Kidney (tissue), 14 donors: Measurements from ENCODE around the gene GRSF1. TPM values are rescaled to one million over a fixed set of nuclear protein-coding genes. Genes with fewer than 3 reads are reported as not detected.

Experiments
- DNase-seq, 5 donors: peaks; one replicate each; pipeline ENCODE4 v3.0.0-alpha.2; 2013 to 2020
- FAIRE-seq: peaks from 2 replicates; lab custom pipeline; 2012; peaks lifted over from hg19 to GRCh38; lab: Jason Lieb, UNC
- H3K27ac ChIP-seq, 2 donors: one replicate each; pipeline ENCODE4 v1.7.0; 2013; ENCODE audit warnings: low read depth in 2 of 2, low read length in 2 of 2, inconsistent platforms in 1 of 2
- H3K27me3 ChIP-seq: one replicate; pipeline ENCODE4 v1.7.1; 2013; ENCODE audit warnings: low read length, inconsistent platforms; ENCODE audit not compliant: control insufficient read depth, insufficient read depth
- H3K36me3 ChIP-seq, 3 donors: one replicate each; pipeline versions ENCODE4 v1.7.0 to v1.7.1; 2013; ENCODE audit warnings: low read length in 3 of 3, control low read depth in 1 of 3, inconsistent platforms in 1 of 3; ENCODE audit not compliant: insufficient read depth in 3 of 3, control insufficient read depth in 2 of 3
- H3K4me1 ChIP-seq, 3 donors: one replicate each; pipeline versions ENCODE4 v1.7.0 to v1.7.1; 2013; ENCODE audit warnings: low read length in 3 of 3, inconsistent platforms in 1 of 3, low read depth in 1 of 3; ENCODE audit not compliant: control insufficient read depth in 2 of 3, insufficient read depth in 2 of 3
- H3K4me3 ChIP-seq, 3 donors: one replicate each; pipeline versions ENCODE4 v1.7.0 to v1.8.1; 2013; ENCODE audit warnings: low read length in 3 of 3, control low read depth in 1 of 3, inconsistent platforms in 1 of 3
- H3K9ac ChIP-seq, 3 donors: one replicate each; pipeline versions ENCODE4 v1.7.0 to v1.7.1; 2013; ENCODE audit warnings: low read length in 3 of 3, control low read depth in 1 of 3, inconsistent platforms in 1 of 3
- H3K9me3 ChIP-seq, 3 donors: one replicate each; pipeline versions ENCODE4 v1.7.0 to v1.7.1; 2013; ENCODE audit warnings: low read length in 3 of 3, control low read depth in 1 of 3, inconsistent platforms in 1 of 3; ENCODE audit not compliant: control insufficient read depth in 2 of 3, insufficient read depth in 1 of 3
- CTCF ChIP-seq: IDR thresholded peaks from 3 replicates; pipeline ENCODE4 v1.5.1; 2012; ENCODE audit warnings: mild to moderate bottlenecking, moderate library complexity, borderline replicate concordance; ENCODE audit not compliant: insufficient read depth; ENCODE audit errors: extremely low read depth
- intact Hi-C: fragments of 100-400 bp; cut with DNase I; formaldehyde crosslinking; loops from one replicate; pipeline ENCODE4 v1.11.1; 2022
- polyA plus RNA-seq: library from polyadenylated mRNA; stranded (reverse); fragments of 350-450 nt; fragmentation: Illumina TruSeq; extraction: RNeasy Lipid Tissue Mini Kit (QIAGEN cat#74804); gene quantifications from one replicate; pipeline ENCODE4 v1.2.3, GENCODE V29; 2014; ENCODE audit warnings: low read depth, low replicate concordance; ENCODE audit not compliant: insufficient read depth
- total RNA-seq: library from RNA; stranded (reverse); fragmentation: NEBNext Ultra II Directional; extraction: Animal tissue kit (Norgen Biotek cat#: 25700); gene quantifications from one replicate; pipeline ENCODE4 v1.2.1, GENCODE V29; 2021
- donor health status: control.
- donor health status: control.
- donor health status: control.
- donor health status: control.
- donor health status: control.
- donor health status: DM: yes; HTN: yes; CAD: no.
- donor health status: Normal renal cell carcinoma (clear cell type).

Gene GRSF1
- total and polyA plus RNA-seq, 2 donors from 2014 or later, result 56.6 to 64.9 TPM

GRCh38 chr4:70802928-70803580 lies 36.6 kb downstream of the GRSF1 start:
- Histone ChIP-seq H3K27me3 (no peaks in the 10 kb centered on the region), H3K9ac (no peak overlapping the region), H3K4me3 (no peak overlapping the region), H3K9me3 (no peaks in the 10 kb centered on the region), H3K36me3 (peaks cover 2 to 18% (median 8%) of the 10 kb centered on the region in 3 donors), H3K4me1 (no peaks in the 10 kb centered on the region), H3K27ac (no peak overlapping the region)
- no peak for DNase-seq
- no peak for FAIRE-seq
- no peak for TF ChIP-seq CTCF
- intact Hi-C loops, result no loop called here

GRCh38 chr4:70801265-70801809 lies 38.4 kb downstream of the GRSF1 start:
- no peak for FAIRE-seq
- peaks cover 2 to 16% (median 8%) of the 10 kb centered on the region in 3 donors for H3K36me3 ChIP-seq

GRCh38 chr4:70793626-70794025 lies 46.1 kb downstream of the GRSF1 start:
- DNase-seq, result no peak
- no peaks in the 10 kb centered on the region for H3K9me3 ChIP-seq
- intact Hi-C loops, result no loop called here
- H3K27me3 ChIP-seq, result no peaks in the 10 kb centered on the region
- no peak overlapping the region for H3K4me3 ChIP-seq
- H3K9ac ChIP-seq, result no peak overlapping the region
- no peak for FAIRE-seq
- peaks cover 4 to 34% (median 20%) of the 10 kb centered on the region in 3 donors for H3K36me3 ChIP-seq
- TF ChIP-seq CTCF, result no peak
- H3K4me1 ChIP-seq, result no peaks in the 10 kb centered on the region
- H3K27ac ChIP-seq, result no peak overlapping the region

More at GRCh38 chr4:70801265-70801809, 38.4 kb downstream of the GRSF1 start:
- intact Hi-C loops, result no loop called here
- no peak for DNase-seq
- H3K4me3 ChIP-seq, result no peak overlapping the region
- H3K27ac ChIP-seq, result no peak overlapping the region
- TF ChIP-seq CTCF, result no peak
- no peak overlapping the region for H3K9ac ChIP-seq
- no peaks in the 10 kb centered on the region for H3K27me3 ChIP-seq
- no peaks in the 10 kb centered on the region for H3K9me3 ChIP-seq
- H3K4me1 ChIP-seq, result no peaks in the 10 kb centered on the region
